Chondrocyte (in vitro differentiated cells): ENCODE data around the gene TAF5. TPM values are rescaled to one million over a fixed set of nuclear protein-coding genes. Genes with fewer than 3 reads are reported as not detected.
"Not testable (repeated sequence)": the region's sequence is repeated elsewhere in the genome, so short reads cannot be mapped to it uniquely, and the experiment has no call there.

Experiments used
- DNase-seq: peaks from one replicate; pipeline ENCODE4 v3.0.0; 2021; ENCODE audit warnings: mixed read lengths, low spot score
- H3K27ac Mint-ChIP-seq: one replicate; pipeline ENCODE4 v1.8.0; 2021; ENCODE audit warnings: mild to moderate bottlenecking, moderate library complexity, mixed read lengths; ENCODE audit not compliant: unreplicated experiment
- H3K27me3 Mint-ChIP-seq: 2 replicates; pipeline ENCODE4 v1.8.0; 2021; ENCODE audit warnings: low read depth, mixed read lengths
- H3K36me3 Mint-ChIP-seq: 2 replicates; pipeline ENCODE4 v1.8.0; 2021; ENCODE audit warnings: low read depth, mixed read lengths
- H3K4me1 Mint-ChIP-seq: 2 replicates; pipeline ENCODE4 v1.8.0; 2021; ENCODE audit warnings: low read depth, mild to moderate bottlenecking, mixed read lengths
- H3K4me3 Mint-ChIP-seq: one replicate; pipeline ENCODE4 v1.8.0; 2021; ENCODE audit warnings: mild to moderate bottlenecking, moderate library complexity, mixed read lengths; ENCODE audit not compliant: unreplicated experiment
- H3K9me3 Mint-ChIP-seq: 2 replicates; pipeline ENCODE4 v1.8.0; 2021; ENCODE audit warnings: low read depth, mixed read lengths
- total RNA-seq: library from RNA; stranded (reverse); gene quantifications from 3 replicates; pipeline ENCODE4 v1.2.1, GENCODE V29; 2021
- TF ChIP-seq, protein P1 (sequence below): fragments of 200-600 bp; sonication (generic); IDR thresholded peaks from 2 replicates; pipeline ENCODE4 v1.5.0; 2021; ENCODE audit warnings: antibody characterized with exemption, mild to moderate bottlenecking, moderate library complexity

Gene TAF5
- total RNA-seq, 1 donor from 2014 or later = 3.1 TPM

DNA sequence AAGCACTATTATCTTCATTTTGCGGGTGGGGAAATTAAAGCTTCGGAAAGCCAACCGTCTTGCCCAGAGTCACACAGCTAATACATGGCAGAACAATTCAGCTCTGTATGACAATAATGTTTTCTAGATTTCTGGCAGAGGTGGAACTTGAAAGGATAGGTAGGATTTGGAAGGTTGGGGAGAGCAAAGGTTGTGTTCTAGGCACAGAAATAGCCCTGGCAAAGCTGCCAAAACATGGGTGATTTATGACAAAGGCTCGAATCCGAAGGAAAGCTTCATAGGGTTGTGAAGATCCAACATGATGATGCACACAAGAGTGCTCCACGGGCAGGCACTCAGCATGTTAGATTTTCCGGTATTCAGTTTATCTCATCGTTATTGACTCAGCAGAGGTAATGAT lies 47.8 kb downstream of the TAF5 start:
- Mint-ChIP-seq H3K27me3 (no peaks in the 10 kb centered on the region), H3K36me3 (peaks cover 41% of the 10 kb centered on the region), H3K27ac (no peak overlapping the region), H3K9me3 (no peaks in the 10 kb centered on the region), H3K4me1 (no peaks in the 10 kb centered on the region), H3K4me3 (no peak overlapping the region)
- TF ChIP-seq, protein P1, sequence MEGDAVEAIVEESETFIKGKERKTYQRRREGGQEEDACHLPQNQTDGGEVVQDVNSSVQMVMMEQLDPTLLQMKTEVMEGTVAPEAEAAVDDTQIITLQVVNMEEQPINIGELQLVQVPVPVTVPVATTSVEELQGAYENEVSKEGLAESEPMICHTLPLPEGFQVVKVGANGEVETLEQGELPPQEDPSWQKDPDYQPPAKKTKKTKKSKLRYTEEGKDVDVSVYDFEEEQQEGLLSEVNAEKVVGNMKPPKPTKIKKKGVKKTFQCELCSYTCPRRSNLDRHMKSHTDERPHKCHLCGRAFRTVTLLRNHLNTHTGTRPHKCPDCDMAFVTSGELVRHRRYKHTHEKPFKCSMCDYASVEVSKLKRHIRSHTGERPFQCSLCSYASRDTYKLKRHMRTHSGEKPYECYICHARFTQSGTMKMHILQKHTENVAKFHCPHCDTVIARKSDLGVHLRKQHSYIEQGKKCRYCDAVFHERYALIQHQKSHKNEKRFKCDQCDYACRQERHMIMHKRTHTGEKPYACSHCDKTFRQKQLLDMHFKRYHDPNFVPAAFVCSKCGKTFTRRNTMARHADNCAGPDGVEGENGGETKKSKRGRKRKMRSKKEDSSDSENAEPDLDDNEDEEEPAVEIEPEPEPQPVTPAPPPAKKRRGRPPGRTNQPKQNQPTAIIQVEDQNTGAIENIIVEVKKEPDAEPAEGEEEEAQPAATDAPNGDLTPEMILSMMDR = no peak
- no peak for DNase-seq

DNA sequence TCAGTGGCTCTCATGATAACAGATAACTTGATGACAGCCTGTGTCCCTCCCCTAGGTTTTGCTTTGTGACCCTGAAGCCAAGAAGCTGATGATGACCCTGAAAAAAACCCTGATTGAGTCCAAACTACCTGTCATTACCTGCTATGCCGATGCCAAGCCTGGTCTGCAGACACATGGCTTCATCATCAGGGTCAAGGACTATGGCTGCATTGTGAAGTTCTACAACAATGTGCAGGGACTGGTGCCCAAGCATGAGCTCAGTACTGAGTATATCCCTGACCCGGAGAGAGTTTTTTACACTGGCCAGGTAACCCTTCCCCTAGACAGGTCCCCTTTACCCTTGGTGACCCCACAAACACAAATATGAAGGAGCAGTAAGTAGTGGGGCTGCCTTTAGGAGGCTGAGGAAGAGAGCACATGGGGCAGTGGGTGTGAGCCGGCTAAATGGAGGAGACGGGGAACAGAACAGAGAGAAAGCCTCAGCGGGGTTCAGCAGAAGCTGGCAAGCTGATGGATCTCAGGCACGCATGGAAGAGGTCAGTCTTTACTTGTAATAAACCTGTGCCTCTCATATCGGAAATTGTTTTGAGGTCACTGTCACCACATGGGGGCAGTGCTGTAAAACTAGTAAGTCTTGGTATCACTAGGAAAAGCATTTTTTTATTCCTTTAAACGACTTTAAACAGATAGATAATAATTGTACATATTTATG lies 48.8 kb downstream of the TAF5 start:
- Mint-ChIP-seq H3K36me3 (peaks cover 43% of the 10 kb centered on the region), H3K27me3 (no peaks in the 10 kb centered on the region), H3K4me1 (no peaks in the 10 kb centered on the region), H3K27ac (no peak overlapping the region), H3K4me3 (no peak overlapping the region), H3K9me3 (no peaks in the 10 kb centered on the region)
- TF ChIP-seq, protein P1 = peak; percentile 88
- DNase-seq = no peak

DNA sequence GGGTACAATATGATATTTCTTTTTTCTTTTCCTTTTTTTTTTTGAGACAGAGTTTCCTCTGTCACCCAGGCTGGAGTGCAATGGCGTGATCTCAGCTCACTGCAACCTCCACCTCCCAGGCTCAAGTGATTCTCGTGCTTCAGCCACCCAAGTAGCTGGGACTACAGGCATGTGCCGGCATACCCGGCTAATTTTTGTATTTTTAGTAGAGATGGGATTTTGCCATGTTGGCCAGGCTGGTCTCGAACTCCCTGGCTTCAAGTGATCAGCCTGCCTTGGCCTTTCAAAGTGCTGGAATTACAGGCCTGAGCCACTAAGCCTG lies 49.3 kb downstream of the TAF5 start:
- TF ChIP-seq, protein P1 = peak; percentile 21
- H3K27me3 Mint-ChIP-seq, H3K9me3 Mint-ChIP-seq, H3K27ac Mint-ChIP-seq, H3K4me3 Mint-ChIP-seq, DNase-seq, H3K4me1 Mint-ChIP-seq: not testable (repeated sequence)
- peaks cover 43% of the 10 kb centered on the region for H3K36me3 Mint-ChIP-seq

DNA sequence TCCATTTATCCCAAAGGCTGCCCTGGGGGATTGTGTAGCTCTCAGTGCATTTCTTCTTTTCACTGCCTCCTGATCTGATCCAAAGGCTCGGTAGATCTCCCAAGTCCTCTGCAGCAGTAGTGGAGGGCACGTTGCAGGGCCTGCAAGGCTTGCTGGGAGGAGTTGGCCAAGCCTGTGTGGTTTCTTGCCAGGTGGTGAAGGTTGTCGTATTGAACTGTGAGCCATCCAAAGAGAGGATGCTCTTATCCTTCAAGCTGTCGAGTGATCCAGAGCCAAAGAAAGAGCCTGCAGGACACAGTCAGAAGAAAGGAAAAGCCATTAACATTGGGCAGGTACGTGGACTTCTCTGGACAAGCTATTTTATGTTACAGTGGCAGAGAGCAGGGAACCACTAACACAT lies 49.8 kb downstream of the TAF5 start:
- no peak for DNase-seq
- H3K9me3 Mint-ChIP-seq = no peaks in the 10 kb centered on the region
- no peaks in the 10 kb centered on the region for H3K4me1 Mint-ChIP-seq
- no peaks in the 10 kb centered on the region for H3K27me3 Mint-ChIP-seq
- TF ChIP-seq, protein P1 = no peak
- H3K27ac Mint-ChIP-seq = no peak overlapping the region
- H3K4me3 Mint-ChIP-seq = no peak overlapping the region
- peaks cover 47% of the 10 kb centered on the region for H3K36me3 Mint-ChIP-seq

DNA sequence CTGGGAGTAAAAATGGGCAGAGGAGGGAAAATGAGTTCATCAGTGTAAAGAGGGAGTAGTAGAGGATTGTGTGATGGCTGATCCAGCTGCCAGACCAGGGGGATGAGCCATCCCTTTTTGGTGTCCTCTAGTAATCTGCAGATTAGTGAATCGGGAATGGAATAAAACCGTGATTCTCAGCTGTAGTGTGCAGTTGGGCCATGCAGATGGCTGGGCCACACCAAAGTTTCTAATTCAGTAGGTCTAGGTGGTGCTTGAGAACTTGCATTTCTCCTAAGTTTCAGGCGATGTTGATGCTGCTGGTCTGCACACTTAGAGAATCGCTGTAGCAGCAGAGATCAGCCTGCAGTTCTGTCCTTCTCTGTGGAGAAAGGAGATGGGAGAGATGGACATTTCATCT lies 51.3 kb downstream of the TAF5 start:
- Mint-ChIP-seq H3K27ac (no peak overlapping the region), H3K27me3 (no peaks in the 10 kb centered on the region), H3K9me3 (no peaks in the 10 kb centered on the region), H3K36me3 (peaks cover 54% of the 10 kb centered on the region), H3K4me1 (no peaks in the 10 kb centered on the region), H3K4me3 (no peak overlapping the region)
- DNase-seq = no peak
- TF ChIP-seq, protein P1 = no peak
